ENCODE results near the gene DNAI2.
"Not testable (repeated sequence)": the region's sequence is repeated elsewhere in the genome, so short reads cannot be mapped to it uniquely, and the experiment has no call there.

The DNAI2 gene

GRCh38 chr17:74274709-74275340 is 791 bp downstream of the DNAI2 start:
- DNase-seq (ENCODE audit: low read depth): no peak

DNA sequence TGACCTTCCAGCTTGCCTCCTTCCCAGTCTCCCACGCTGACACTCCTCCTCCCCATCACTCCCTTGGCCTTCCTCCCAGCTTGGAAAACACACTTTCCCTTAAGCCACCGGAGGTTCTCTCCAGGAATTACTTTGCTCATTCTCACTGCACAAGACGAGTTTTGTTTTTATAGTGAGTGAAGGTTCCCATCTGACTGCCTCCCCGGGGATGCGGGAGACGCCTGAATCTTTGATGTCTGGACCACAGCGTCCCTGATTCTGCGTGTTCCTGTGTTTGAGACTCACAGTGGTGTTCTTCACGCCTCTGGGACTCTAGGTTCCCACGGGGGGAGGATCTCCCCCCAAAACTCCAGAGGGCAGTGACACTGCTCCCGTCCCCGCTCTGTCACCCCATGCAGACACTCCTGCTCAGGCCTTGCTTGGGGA is 2.0 kb downstream of the DNAI2 start:
- no peak for DNase-seq (ENCODE audit: low read depth)

DNA sequence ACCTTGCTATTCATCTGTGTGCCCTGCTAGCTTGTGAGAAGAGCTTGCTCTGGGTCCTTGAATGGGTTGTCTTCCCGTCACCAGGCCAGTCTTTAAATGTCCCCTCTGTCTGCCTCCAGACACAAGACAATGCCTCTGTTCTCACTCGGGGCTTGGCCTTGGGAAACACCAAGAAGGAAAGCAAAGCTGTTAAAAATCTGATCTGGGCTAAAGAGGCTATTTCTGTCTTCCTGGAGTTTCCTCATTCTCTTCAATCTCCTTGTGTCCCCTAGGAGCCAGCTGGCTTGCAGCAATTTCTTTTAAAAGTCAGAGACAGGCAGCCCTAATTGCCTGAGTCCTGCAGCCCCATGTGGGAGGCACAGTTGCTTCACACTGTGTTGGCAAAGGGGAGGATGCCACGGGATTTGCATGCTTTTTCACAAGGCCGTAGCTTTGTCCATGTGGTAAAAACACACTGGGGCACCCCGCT is 2.5 kb downstream of the DNAI2 start:
- DNase-seq (ENCODE audit: low read depth): no peak

DNA sequence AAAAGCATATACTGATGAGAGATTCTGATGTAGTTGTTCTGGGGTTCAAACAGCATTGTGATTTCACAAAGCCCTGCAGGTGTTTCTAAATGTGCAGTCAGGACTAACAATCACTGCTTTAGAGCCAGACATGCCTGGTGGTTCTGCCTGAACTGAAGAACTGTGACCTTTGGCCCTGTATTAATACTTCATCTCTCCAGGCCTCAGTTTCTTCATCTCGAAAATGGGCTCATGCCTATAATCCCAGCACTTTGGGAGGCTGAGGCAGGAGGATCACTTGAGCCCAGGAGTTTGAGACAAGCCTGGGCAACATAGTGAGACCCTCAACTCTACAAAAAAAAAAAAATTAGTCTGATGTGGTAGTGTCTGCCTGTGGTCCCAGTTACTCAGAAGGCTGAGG is 3.9 kb downstream of the DNAI2 start:
- DNase-seq (ENCODE audit: low read depth): no peak

DNA sequence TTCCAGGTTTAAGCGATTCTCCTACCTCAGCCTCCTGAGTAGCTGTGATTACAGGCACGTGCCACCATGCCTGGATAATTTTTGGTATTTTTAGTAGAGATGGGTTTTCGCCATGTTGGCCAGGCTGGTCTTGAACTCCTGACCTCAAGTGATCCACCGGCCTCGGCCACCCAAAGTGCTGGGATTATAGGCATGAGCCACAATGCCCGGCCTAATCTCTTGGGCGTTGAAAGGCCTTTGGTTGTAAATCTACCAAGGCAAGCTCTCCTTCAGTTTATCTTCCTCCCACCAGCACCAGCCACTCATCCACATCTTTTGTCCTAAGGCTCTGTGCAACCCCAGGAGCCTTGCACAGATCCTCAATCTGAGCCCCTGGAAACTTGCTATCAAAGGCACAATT is 5.6 kb downstream of the DNAI2 start:
- not testable (repeated sequence) for DNase-seq (ENCODE audit: low read depth)

GRCh38 chr17:74280093-74280513 is 6.1 kb downstream of the DNAI2 start:
- peak; percentile 52 for DNase-seq (ENCODE audit: low read depth)

DNA sequence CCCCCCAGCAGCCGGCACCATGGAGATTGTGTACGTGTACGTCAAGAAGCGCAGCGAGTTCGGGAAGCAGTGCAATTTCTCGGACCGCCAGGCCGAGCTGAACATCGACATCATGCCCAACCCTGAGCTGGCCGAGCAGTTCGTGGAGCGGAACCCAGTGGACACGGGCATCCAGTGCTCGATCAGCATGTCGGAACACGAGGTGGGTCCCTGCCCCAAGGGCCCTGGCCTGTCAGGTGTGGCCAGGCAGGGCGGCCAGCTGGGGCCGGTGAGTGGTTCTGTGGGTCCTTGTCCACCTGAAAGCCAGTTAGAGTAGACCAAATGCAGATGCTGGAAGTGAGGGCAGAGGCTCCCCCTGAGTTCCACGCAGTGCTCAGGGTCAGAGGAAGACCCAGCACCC is 7.8 kb downstream of the DNAI2 start:
- no peak for DNase-seq (ENCODE audit: low read depth)

- DNase-seq (ENCODE audit: low read depth): not testable (repeated sequence)
These were observed 8.2 kb downstream of the DNAI2 start for GRCh38 chr17:74282274-74282586.

- peak; percentile 12 for DNase-seq (ENCODE audit: low read depth)
These were observed 8.7 kb downstream of the DNAI2 start for GRCh38 chr17:74282587-74283370.

DNA sequence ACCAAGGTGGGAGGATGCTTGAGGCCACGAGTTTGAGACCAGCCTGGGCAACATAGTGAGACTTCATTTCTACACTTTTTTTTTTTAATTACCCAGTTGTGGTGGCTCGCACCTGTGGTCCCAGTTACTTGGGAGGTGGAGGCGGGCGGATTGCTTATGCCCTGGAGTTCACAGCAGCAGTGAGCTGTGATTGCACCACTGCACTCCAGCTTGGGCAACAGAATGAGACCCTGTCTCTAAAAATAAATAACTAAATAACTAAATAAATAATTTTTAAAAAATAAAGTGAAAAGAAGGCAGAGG is 9.3 kb downstream of the DNAI2 start:
- no peak for DNase-seq (ENCODE audit: low read depth)

DNA sequence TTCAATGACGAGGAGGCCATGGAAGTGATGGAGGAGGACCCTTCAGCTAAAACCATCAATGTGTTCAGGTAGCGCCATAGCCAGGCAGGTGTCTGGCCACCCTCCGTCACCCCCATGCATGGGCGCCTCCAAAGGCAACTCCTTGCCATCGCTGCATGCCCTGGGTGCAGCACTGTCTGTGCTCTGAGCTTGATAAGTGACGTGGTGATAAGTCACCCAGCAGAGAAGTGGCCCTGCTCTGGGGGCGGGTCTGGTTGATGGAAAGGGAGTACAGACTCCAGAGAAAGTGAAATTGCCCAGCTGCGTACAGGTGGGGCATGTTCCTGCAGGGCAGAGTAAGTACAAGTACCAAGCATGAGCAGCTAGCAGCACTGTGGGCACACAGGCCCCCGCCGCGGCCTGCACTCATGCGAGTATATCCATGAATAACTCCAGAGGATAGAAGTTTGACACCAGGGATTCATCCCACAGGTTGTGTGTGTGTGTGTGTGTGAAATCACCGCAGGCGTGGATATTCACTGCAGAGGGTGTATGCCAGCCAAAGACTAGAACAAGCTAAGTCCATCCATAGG is 13.1 kb downstream of the DNAI2 start:
- no peak for DNase-seq (ENCODE audit: low read depth)

GRCh38 chr17:74288785-74289184 is 14.8 kb downstream of the DNAI2 start:
- no peak for DNase-seq (ENCODE audit: low read depth)

DNA sequence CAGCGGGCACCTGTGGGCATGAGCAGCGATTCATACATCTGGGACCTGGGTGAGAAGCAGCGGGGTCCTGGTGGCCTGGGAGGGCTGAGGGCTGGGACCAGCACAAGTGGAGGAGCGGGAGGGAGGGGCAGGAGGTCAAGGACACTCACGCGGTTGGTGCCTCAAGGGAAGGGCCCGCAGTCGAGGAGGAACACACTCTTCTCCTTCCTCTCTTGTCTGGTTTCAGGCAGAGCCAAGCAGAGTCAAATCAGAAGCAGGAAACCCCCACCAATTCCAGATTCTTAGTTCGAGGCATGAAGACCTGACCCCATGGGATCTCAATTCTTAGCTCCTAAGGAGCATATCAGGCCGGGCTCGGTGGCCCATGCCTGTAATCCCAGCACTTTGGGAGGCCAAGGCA is 15.7 kb downstream of the DNAI2 start:
- no peak for DNase-seq (ENCODE audit: low read depth)

DNA sequence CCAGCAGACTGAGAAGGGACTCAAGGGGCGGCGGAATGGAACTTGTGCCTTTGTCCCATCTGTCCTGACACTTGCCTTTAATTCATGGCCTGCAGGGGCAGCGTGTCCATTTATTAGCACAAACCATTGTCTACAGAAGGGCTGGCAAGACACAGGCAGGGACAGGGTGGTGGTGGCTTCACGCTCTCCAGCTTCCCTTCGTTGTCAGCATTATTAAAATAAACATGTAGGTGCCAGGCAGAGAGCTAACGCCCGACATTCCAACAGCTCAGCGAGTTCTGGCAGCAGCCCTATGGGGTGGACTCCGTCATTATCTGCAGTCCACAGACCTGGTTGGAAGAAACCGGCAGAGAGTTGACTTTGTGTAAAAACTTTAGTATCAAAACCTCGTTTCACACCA is 16.3 kb downstream of the DNAI2 start:
- DNase-seq (ENCODE audit: low read depth): no peak

- no peak for DNase-seq (ENCODE audit: low read depth)
These were observed 18.5 kb downstream of the DNAI2 start for GRCh38 chr17:74292495-74292894.

DNA sequence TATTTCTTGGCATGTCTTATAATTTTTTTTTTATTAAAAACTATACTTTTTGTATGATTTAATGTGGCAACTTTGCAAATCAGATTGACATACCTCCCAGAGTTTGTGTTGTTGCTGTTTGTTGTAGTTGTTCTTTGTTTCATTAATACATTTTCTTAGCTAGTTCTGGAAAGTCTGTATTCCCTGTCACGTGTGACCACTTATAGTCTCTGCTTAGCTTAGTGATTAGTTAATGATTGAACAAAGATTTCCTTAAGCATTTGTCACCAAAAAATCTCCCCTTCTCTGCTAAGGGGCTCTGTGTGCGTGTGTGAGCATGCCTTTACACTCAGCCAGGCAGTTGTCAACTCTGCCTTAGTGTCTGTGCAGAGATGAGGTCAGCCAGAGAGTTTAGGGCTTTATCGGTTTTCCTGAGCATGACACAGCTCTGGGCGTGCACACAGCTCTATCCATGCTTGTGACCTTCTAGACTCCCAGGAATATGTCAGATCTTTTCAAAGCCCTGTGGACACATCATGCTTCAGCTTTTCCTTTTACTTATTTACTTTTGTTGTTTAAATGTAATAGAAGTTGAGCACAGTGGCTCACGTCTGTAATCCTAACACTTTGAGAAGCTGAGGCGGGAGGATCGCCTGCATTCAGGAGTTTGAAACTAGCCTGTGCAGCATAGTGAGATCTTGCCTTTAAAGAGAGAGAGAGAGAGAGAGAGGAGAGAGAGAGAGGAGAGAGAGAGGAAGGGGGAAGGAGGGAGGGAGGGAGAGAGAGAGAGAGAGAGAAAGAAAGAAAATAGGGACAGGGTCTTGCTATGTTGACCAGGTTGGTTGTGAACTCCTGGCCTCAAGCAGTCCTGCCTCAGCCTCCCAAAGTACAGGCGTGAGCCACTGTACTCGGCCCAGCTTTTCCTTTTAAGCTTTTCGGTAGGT is 21.9 kb downstream of the DNAI2 start:
- DNase-seq (ENCODE audit: low read depth): no peak

DNA sequence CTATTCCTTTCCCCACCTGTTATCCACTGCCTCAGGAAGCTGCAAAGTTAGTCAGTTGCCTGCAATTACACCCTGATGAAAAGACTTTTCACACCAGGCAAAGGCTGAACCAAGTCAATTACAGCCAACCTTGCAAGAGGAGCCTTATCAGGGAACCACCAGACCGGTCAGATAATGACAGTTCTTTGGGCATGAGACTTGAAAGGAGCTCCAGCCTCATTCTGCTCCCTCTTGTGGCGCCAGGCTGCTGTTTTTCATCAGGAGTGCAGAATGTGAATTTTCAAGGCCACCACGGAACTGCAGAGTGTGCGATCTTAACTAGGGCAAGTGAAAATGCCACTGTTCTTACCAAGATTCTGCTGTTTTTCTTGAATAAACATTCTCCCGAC is 22.5 kb downstream of the DNAI2 start:
- DNase-seq (ENCODE audit: low read depth): peak; percentile 21

DNA sequence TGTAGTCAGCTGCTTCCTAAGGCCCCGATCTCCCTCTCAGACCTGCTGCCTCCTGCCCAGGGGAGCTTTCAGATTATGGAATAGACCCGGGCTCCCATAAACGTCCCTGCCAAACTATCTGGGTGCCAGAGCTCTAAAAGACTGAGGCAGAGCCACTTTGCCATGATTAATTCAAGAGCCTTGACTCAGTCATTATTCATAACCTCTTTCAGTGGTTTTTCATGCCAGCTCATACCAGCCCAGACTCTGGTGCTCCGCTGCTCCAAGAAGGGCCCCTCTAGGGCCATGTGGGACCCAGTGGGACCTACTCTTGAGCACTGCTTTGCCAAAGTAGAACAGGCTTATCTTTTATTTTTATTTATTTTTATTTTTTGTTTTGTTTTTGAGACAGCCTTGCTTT is 23.9 kb downstream of the DNAI2 start:
- no peak for DNase-seq (ENCODE audit: low read depth)

- no peak for DNase-seq (ENCODE audit: low read depth)
These were observed 24.7 kb downstream of the DNAI2 start for GRCh38 chr17:74298778-74299177.

DNA sequence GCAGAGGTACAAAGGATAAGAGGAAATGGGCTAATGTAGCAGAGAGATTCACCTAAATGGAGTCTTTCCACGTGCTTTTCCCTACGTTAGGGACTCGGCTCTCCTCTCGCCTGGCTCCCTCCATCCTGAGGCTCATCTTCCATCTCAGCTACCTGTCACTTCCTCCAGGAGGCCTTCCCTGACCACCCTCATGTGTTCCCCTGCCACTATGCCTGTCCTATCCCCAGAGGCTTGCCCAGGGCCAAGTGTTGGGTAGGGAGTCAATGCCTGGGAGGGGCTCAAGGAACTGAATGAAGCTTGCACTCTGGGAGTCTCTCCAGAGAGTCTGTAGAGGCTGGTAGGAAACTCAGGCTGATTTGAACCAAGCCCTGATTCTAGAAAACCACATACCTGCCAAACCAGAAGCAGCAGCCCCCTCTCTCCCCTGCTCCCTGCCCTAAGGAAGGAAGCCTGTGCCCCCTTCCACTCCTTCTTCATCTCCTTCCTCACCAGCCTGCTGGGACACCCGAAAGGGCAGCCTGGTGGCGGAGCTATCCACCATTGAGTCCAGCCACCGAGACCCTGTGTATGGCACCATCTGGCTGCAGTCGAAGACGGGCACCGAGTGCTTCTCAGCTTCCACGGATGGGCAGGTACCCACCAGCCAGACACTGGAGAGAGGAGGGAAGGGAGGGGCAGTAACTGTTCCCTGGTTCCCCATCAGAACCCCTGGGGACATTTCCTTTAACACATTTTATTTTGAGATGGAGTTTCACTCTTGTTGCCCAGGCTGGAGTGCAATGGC is 25.4 kb downstream of the DNAI2 start:
- no peak for DNase-seq (ENCODE audit: low read depth)

DNA sequence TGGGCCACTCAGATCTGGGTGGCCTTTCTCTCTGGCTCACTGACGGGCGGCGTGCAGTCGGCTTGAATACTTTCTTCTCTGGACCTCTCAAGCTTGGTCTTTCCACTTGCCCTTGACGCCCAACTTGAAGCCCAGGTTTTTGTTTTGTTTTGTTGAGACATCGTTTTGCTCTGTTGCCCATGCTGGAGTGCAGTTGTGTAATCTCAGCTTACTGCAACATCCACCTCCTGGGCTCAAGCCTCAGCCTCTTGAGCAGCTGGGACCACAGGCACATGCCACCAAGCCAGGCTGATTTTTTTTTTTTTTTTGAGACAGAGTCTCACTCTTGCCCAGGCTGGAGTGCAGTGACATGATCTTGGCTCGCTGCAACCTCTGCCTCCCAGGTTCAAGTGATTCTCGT is 29.3 kb downstream of the DNAI2 start:
- no peak for DNase-seq (ENCODE audit: low read depth)

GRCh38 chr17:74304184-74304583 is 30.1 kb downstream of the DNAI2 start:
- DNase-seq (ENCODE audit: low read depth): no peak

Data from activated T-helper 1 cell treated with Interleukin-2 at 50 U/mL for 16 hours (primary cell).